CD14-positive monocyte (primary cell): ENCODE data around the gene PRDM1. TPM values are rescaled to one million over a fixed set of nuclear protein-coding genes. Genes with fewer than 3 reads are reported as not detected.
A peak's percentile ranks its signal among the peaks of the same experiment; 100 is the strongest.

Experiments
- DNase-seq, 3 donors: peaks; one replicate each; pipeline ENCODE4 v3.0.0-alpha.2; 2011 to 2022
- H2AFZ ChIP-seq: 2 replicates; pipeline ENCODE4 v1.6.0; 2012; ENCODE audit warnings: mild to moderate bottlenecking, low read depth, low read length, inconsistent platforms; ENCODE audit not compliant: insufficient read depth, poor library complexity, severe bottlenecking
- H3K27ac ChIP-seq, 2 donors: 1 replicate in 1 of 2; 2 replicates in 1 of 2; pipeline ENCODE4 v1.5.1; 2012 to 2013; ENCODE audit warnings: low read length in 2 of 2, control low read depth in 1 of 2, inconsistent platforms in 1 of 2, low read depth in 1 of 2, mild to moderate bottlenecking in 1 of 2
- H3K27me3 ChIP-seq, 2 donors: one replicate each; pipeline versions ENCODE4 v1.6.0 to v1.6.1; 2011 to 2013; ENCODE audit warnings: low read length in 2 of 2; ENCODE audit not compliant: control insufficient read depth in 2 of 2, insufficient read depth in 2 of 2
- H3K36me3 ChIP-seq, 2 donors: replicated peaks in 1 of 2; 1 replicate in 1 of 2; 2 replicates in 1 of 2; pipeline versions ENCODE4 v1.5.1 to v1.6.1; 2012 to 2013; ENCODE audit warnings: low read length in 2 of 2, control low read depth in 1 of 2, inconsistent platforms in 1 of 2, mild to moderate bottlenecking in 1 of 2; ENCODE audit not compliant: insufficient read depth in 2 of 2, control insufficient read depth in 1 of 2
- H3K4me1 ChIP-seq, 2 donors: 1 replicate in 1 of 2; 2 replicates in 1 of 2; pipeline versions ENCODE4 v1.5.1 to v1.6.1; 2012 to 2013; ENCODE audit warnings: low read length in 2 of 2, control low read depth in 1 of 2, inconsistent platforms in 1 of 2, mild to moderate bottlenecking in 1 of 2, moderate library complexity in 1 of 2; ENCODE audit not compliant: insufficient read depth in 2 of 2, control insufficient read depth in 1 of 2
- H3K4me2 ChIP-seq: replicated peaks from 2 replicates; pipeline ENCODE3; 2012; ENCODE audit warnings: low read length, moderate library complexity, mild to moderate bottlenecking; ENCODE audit not compliant: poor library complexity, severe bottlenecking; ENCODE audit errors: extremely low read depth
- H3K4me3 ChIP-seq, 3 experiments: fragments of 200-600 bp in 1 of 3; sonication (generic) in 1 of 3; replicated peaks in 1 of 3; 1 replicate in 2 of 3; 2 replicates in 1 of 3; pipeline ENCODE4 v1.5.1; 2011 to 2013; ENCODE audit warnings: low read length in 3 of 3, mild to moderate bottlenecking in 3 of 3, control low read depth in 2 of 3, low read depth in 2 of 3, inconsistent platforms in 1 of 3, moderate library complexity in 1 of 3
- H3K79me2 ChIP-seq: 2 replicates; pipeline ENCODE4 v1.6.0; 2012; ENCODE audit warnings: mild to moderate bottlenecking, control low read depth, inconsistent platforms, low read length, moderate library complexity; ENCODE audit not compliant: insufficient read depth
- H3K9ac ChIP-seq: 2 replicates; pipeline ENCODE4 v1.6.0; 2017; ENCODE audit warnings: low read length, mild to moderate bottlenecking; ENCODE audit not compliant: insufficient read depth, poor library complexity, severe bottlenecking
- H3K9me3 ChIP-seq, 2 donors: replicated peaks in 1 of 2; 1 replicate in 1 of 2; 2 replicates in 1 of 2; pipeline versions ENCODE4 v1.5.1 to v1.6.1; 2012 to 2013; ENCODE audit warnings: low read length in 2 of 2, control low read depth in 1 of 2; ENCODE audit not compliant: control insufficient read depth in 1 of 2, insufficient read depth in 1 of 2
- H4K20me1 ChIP-seq: 2 replicates; pipeline ENCODE4 v1.6.0; 2012; ENCODE audit warnings: mild to moderate bottlenecking, low read length, control low read depth, moderate library complexity; ENCODE audit not compliant: insufficient read depth
- H3K27ac Mint-ChIP-seq, 7 donors: one replicate each; pipeline ENCODE4 v1.8.0; 2020; ENCODE audit warnings: mild to moderate bottlenecking in 7 of 7, mixed read lengths in 7 of 7, moderate library complexity in 6 of 7, inconsistent platforms in 2 of 7
- H3K27me3 Mint-ChIP-seq, 3 donors: one replicate each; pipeline ENCODE4 v1.8.0; 2021 to 2022; ENCODE audit warnings: low read depth in 3 of 3, mild to moderate bottlenecking in 3 of 3, mixed read lengths in 3 of 3, moderate library complexity in 3 of 3, inconsistent platforms in 1 of 3
- H3K36me3 Mint-ChIP-seq, 2 donors: one replicate each; pipeline ENCODE4 v1.8.0; 2020; ENCODE audit warnings: mixed read lengths in 2 of 2, inconsistent platforms in 1 of 2, mild to moderate bottlenecking in 1 of 2
- H3K4me1 Mint-ChIP-seq: one replicate; pipeline ENCODE4 v1.8.0; 2020; ENCODE audit warnings: mild to moderate bottlenecking, mixed read lengths
- H3K4me3 Mint-ChIP-seq, 2 donors: one replicate each; pipeline ENCODE4 v1.8.0; 2020; ENCODE audit warnings: mild to moderate bottlenecking in 2 of 2, mixed read lengths in 2 of 2, moderate library complexity in 1 of 2
- H3K9me3 Mint-ChIP-seq, 7 donors: one replicate each; pipeline ENCODE4 v1.8.0; 2020 to 2022; ENCODE audit warnings: mixed read lengths in 7 of 7, mild to moderate bottlenecking in 6 of 7, moderate library complexity in 6 of 7, inconsistent platforms in 2 of 7
- CTCF ChIP-seq: fragments of 200-600 bp; IDR thresholded peaks from one replicate; pipeline ENCODE4 v1.8.0; 2022; ENCODE audit warnings: antibody characterized with exemption, mild to moderate bottlenecking
- WGBS: methylation state at CpG from one replicate; pipeline ENCODE4 v1.1.5; 2013; ENCODE audit warnings: missing lambda C conversion rate; ENCODE audit not compliant: insufficient coverage; 5-methylcytosine and 5-hydroxymethylcytosine counted together
- intact Hi-C, 2 donors: fragments of 100-400 bp; cut with micrococcal nuclease; formaldehyde crosslinking; loops; one replicate each; pipeline versions ENCODE4 v1.15.0 to v1.15.1; 2023
- polyA plus RNA-seq, 3 donors: library from polyadenylated mRNA; depleted of rRNA in 1 of 3; unstranded in 2 of 3; stranded (reverse) in 1 of 3; fragments of 300-500 nt in 2 of 3; fragments of >200 nt in 1 of 3; fragmentation: Illumina TruSeq in 2 of 3; gene quantifications; 1 replicate in 2 of 3; 2 replicates in 1 of 3; pipeline ENCODE4 v1.2.3, GENCODE V29; 2012 to 2021

Gene PRDM1
- polyA plus RNA-seq, 3 donors = 1.8 to 14.9 (median 5.2) TPM

- no peaks in the 10 kb centered on the region for H3K36me3 ChIP-seq
- no peak overlapping the region for H2AFZ ChIP-seq
- H3K9ac ChIP-seq = no peak overlapping the region
- no peaks in the 10 kb centered on the region for H3K27me3 ChIP-seq
- DNase-seq = peak in 1 of 3 donors; percentile 15
- Mint-ChIP-seq H3K4me1 (peaks cover 53% of the 10 kb centered on the region), H3K27me3 (peaks cover 0 to 4% (median 0%) of the 10 kb centered on the region in 3 donors), H3K36me3 (peaks cover 0 to 2% of the 10 kb centered on the region in 2 donors), H3K27ac (peak overlapping the region; percentile 79 to 93 (median 86)), H3K4me3 (peak overlapping the region in 1 of 2 donors; percentile 83), H3K9me3 (peaks cover 0 to 2% (median 0%) of the 10 kb centered on the region in 7 donors)
- intact Hi-C loops = no loop called here
- H3K9me3 ChIP-seq = no peaks in the 10 kb centered on the region
- H3K4me1 ChIP-seq = peaks cover 36 to 47% of the 10 kb centered on the region in 2 donors
- H3K4me2 ChIP-seq = peak overlapping the region; percentile 2
- 33% methylated on average over 1 of the region's 3 CpGs for WGBS
- no peak for TF ChIP-seq CTCF
- H3K27ac ChIP-seq = peak overlapping the region in 1 of 2 donors; percentile 64
- H3K4me3 ChIP-seq = peak overlapping the region in 1 of 3 experiments; percentile 24
- H3K79me2 ChIP-seq = no peaks in the 10 kb centered on the region
- no peaks in the 10 kb centered on the region for H4K20me1 ChIP-seq
Measured at GRCh38 chr6:106126482-106126881, 40.3 kb downstream of the PRDM1 start.

- no peak overlapping the region for H3K4me3 ChIP-seq
- Mint-ChIP-seq H3K27ac (peak overlapping the region in 3 of 7 donors; percentile 55 to 64 (median 58)), H3K27me3 (peaks cover 0 to 4% (median 0%) of the 10 kb centered on the region in 3 donors), H3K9me3 (peaks cover 0 to 2% (median 0%) of the 10 kb centered on the region in 7 donors), H3K36me3 (peaks cover 0 to 2% of the 10 kb centered on the region in 2 donors), H3K4me3 (no peak overlapping the region), H3K4me1 (peaks cover 37% of the 10 kb centered on the region)
- peaks cover 25 to 32% of the 10 kb centered on the region in 2 donors for H3K4me1 ChIP-seq
- no peaks in the 10 kb centered on the region for H3K9me3 ChIP-seq
- no peak for TF ChIP-seq CTCF
- no peak overlapping the region for H3K9ac ChIP-seq
- H3K27ac ChIP-seq = no peak overlapping the region
- no peak overlapping the region for H3K4me2 ChIP-seq
- no peaks in the 10 kb centered on the region for H3K79me2 ChIP-seq
- H4K20me1 ChIP-seq = no peaks in the 10 kb centered on the region
- H3K36me3 ChIP-seq = no peaks in the 10 kb centered on the region
- intact Hi-C loops = no loop called here
- H3K27me3 ChIP-seq = no peaks in the 10 kb centered on the region
- 96% methylated on average over 6 of the region's 9 CpGs for WGBS
- DNase-seq = no peak
- no peak overlapping the region for H2AFZ ChIP-seq
Measured at GRCh38 chr6:106128981-106129781, 43.0 kb downstream of the PRDM1 start.
